Measurements from ENCODE around the gene PRICKLE2.

PRICKLE2 gene

GRCh38 chr3:64176461-64176996, 48.7 kb downstream of the PRICKLE2 start:
- H3K36me3 ChIP-seq (ENCODE audit: control insufficient read depth in 4 of 4, insufficient read depth in 4 of 4, low read length in 3 of 4) = no peaks in the 10 kb centered on the region
- H3K27ac ChIP-seq (ENCODE audit: insufficient read depth in 1 of 2, low read depth in 1 of 2, low read length in 2 of 2, poor library complexity in 1 of 2, severe bottlenecking in 2 of 2) = no peak overlapping the region
- CTCF ChIA-PET = no interaction called here
- 100% methylated on average over 1 of the region's 4 CpGs for WGBS (ENCODE audit: insufficient coverage)
- H3K27me3 ChIP-seq (replicated peaks in 2 of 5; ENCODE audit: control insufficient read depth in 4 of 5, insufficient read depth in 5 of 5, low read length in 4 of 5) = no peaks in the 10 kb centered on the region
- no peak overlapping the region for H3K4me3 ChIP-seq (ENCODE audit: control insufficient read depth in 1 of 7, extremely low read depth in 1 of 7, insufficient read depth in 4 of 7, low read depth in 2 of 7, low read length in 6 of 7)
- H3K4me1 ChIP-seq (ENCODE audit: control extremely low read depth in 1 of 4, control insufficient read depth in 4 of 4, insufficient read depth in 4 of 4, low read length in 3 of 4) = no peaks in the 10 kb centered on the region
- DNase-seq = no peak
- peaks cover 0 to 3% (median 0%) of the 10 kb centered on the region in 5 experiments for H3K9me3 ChIP-seq (ENCODE audit: control extremely low read depth in 1 of 5, control insufficient read depth in 4 of 5, insufficient read depth in 2 of 5, low read depth in 1 of 5, low read length in 4 of 5)
- POLR2A ChIA-PET = no interaction called here

- CTCF ChIA-PET = no interaction called here
- no peak overlapping the region for H3K27ac ChIP-seq (ENCODE audit: insufficient read depth in 1 of 2, low read depth in 1 of 2, low read length in 2 of 2, poor library complexity in 1 of 2, severe bottlenecking in 2 of 2)
- H3K9me3 ChIP-seq (ENCODE audit: control extremely low read depth in 1 of 5, control insufficient read depth in 4 of 5, insufficient read depth in 2 of 5, low read depth in 1 of 5, low read length in 4 of 5) = peaks cover 0 to 3% (median 0%) of the 10 kb centered on the region in 5 experiments
- no peak for DNase-seq
- POLR2A ChIA-PET = no interaction called here
- 94% methylated on average over 3 of the region's 6 CpGs for WGBS (ENCODE audit: insufficient coverage)
- H3K27me3 ChIP-seq (replicated peaks in 2 of 5; ENCODE audit: control insufficient read depth in 4 of 5, insufficient read depth in 5 of 5, low read length in 4 of 5) = no peaks in the 10 kb centered on the region
- H3K36me3 ChIP-seq (ENCODE audit: control insufficient read depth in 4 of 4, insufficient read depth in 4 of 4, low read length in 3 of 4) = no peaks in the 10 kb centered on the region
- no peaks in the 10 kb centered on the region for H3K4me1 ChIP-seq (ENCODE audit: control extremely low read depth in 1 of 4, control insufficient read depth in 4 of 4, insufficient read depth in 4 of 4, low read length in 3 of 4)
- no peak overlapping the region for H3K4me3 ChIP-seq (ENCODE audit: control insufficient read depth in 1 of 7, extremely low read depth in 1 of 7, insufficient read depth in 4 of 7, low read depth in 2 of 7, low read length in 6 of 7)
Measured at GRCh38 chr3:64174328-64174727, 50.9 kb downstream of the PRICKLE2 start.

- H3K4me1 ChIP-seq (ENCODE audit: control extremely low read depth in 1 of 4, control insufficient read depth in 4 of 4, insufficient read depth in 4 of 4, low read length in 3 of 4) = no peaks in the 10 kb centered on the region
- ChIA-PET CTCF (no interaction called here), POLR2A (no interaction called here)
- H3K4me3 ChIP-seq (ENCODE audit: control insufficient read depth in 1 of 7, extremely low read depth in 1 of 7, insufficient read depth in 4 of 7, low read depth in 2 of 7, low read length in 6 of 7) = no peak overlapping the region
- no peaks in the 10 kb centered on the region for H3K36me3 ChIP-seq (ENCODE audit: control insufficient read depth in 4 of 4, insufficient read depth in 4 of 4, low read length in 3 of 4)
- no peak for DNase-seq
- 97% methylated on average over 3 of the region's 5 CpGs for WGBS (ENCODE audit: insufficient coverage)
- no peaks in the 10 kb centered on the region for H3K27me3 ChIP-seq (replicated peaks in 2 of 5; ENCODE audit: control insufficient read depth in 4 of 5, insufficient read depth in 5 of 5, low read length in 4 of 5)
- H3K27ac ChIP-seq (ENCODE audit: insufficient read depth in 1 of 2, low read depth in 1 of 2, low read length in 2 of 2, poor library complexity in 1 of 2, severe bottlenecking in 2 of 2) = no peak overlapping the region
- H3K9me3 ChIP-seq (ENCODE audit: control extremely low read depth in 1 of 5, control insufficient read depth in 4 of 5, insufficient read depth in 2 of 5, low read depth in 1 of 5, low read length in 4 of 5) = peaks cover 0 to 3% (median 0%) of the 10 kb centered on the region in 5 experiments
Measured at GRCh38 chr3:64173563-64173962, 51.7 kb downstream of the PRICKLE2 start.

- H3K27me3 ChIP-seq (replicated peaks in 2 of 5; ENCODE audit: control insufficient read depth in 4 of 5, insufficient read depth in 5 of 5, low read length in 4 of 5) = no peaks in the 10 kb centered on the region
- H3K9me3 ChIP-seq (ENCODE audit: control extremely low read depth in 1 of 5, control insufficient read depth in 4 of 5, insufficient read depth in 2 of 5, low read depth in 1 of 5, low read length in 4 of 5) = no peaks in the 10 kb centered on the region
- H3K4me3 ChIP-seq (ENCODE audit: control insufficient read depth in 1 of 7, extremely low read depth in 1 of 7, insufficient read depth in 4 of 7, low read depth in 2 of 7, low read length in 6 of 7) = no peak overlapping the region
- POLR2A ChIA-PET = no interaction called here
- H3K4me1 ChIP-seq (ENCODE audit: control extremely low read depth in 1 of 4, control insufficient read depth in 4 of 4, insufficient read depth in 4 of 4, low read length in 3 of 4) = no peaks in the 10 kb centered on the region
- H3K36me3 ChIP-seq (ENCODE audit: control insufficient read depth in 4 of 4, insufficient read depth in 4 of 4, low read length in 3 of 4) = no peaks in the 10 kb centered on the region
- CTCF ChIA-PET = no interaction called here
- H3K27ac ChIP-seq (ENCODE audit: insufficient read depth in 1 of 2, low read depth in 1 of 2, low read length in 2 of 2, poor library complexity in 1 of 2, severe bottlenecking in 2 of 2) = no peak overlapping the region
- DNase-seq = no peak
- WGBS (ENCODE audit: insufficient coverage) = 96% methylated on average over 4 of the region's 5 CpGs
Measured at GRCh38 chr3:64170270-64170669, 55.0 kb downstream of the PRICKLE2 start.

GRCh38 chr3:64167868-64168267, 57.4 kb downstream of the PRICKLE2 start:
- WGBS (ENCODE audit: insufficient coverage) = no CpG with 5 or more reads among the region's 1 CpG
- no peak overlapping the region for H3K27ac ChIP-seq (ENCODE audit: insufficient read depth in 1 of 2, low read depth in 1 of 2, low read length in 2 of 2, poor library complexity in 1 of 2, severe bottlenecking in 2 of 2)
- H3K4me1 ChIP-seq (ENCODE audit: control extremely low read depth in 1 of 4, control insufficient read depth in 4 of 4, insufficient read depth in 4 of 4, low read length in 3 of 4) = no peaks in the 10 kb centered on the region
- H3K27me3 ChIP-seq (replicated peaks in 2 of 5; ENCODE audit: control insufficient read depth in 4 of 5, insufficient read depth in 5 of 5, low read length in 4 of 5) = no peaks in the 10 kb centered on the region
- no peak overlapping the region for H3K4me3 ChIP-seq (ENCODE audit: control insufficient read depth in 1 of 7, extremely low read depth in 1 of 7, insufficient read depth in 4 of 7, low read depth in 2 of 7, low read length in 6 of 7)
- no peaks in the 10 kb centered on the region for H3K36me3 ChIP-seq (ENCODE audit: control insufficient read depth in 4 of 4, insufficient read depth in 4 of 4, low read length in 3 of 4)
- ChIA-PET POLR2A (no interaction called here), CTCF (no interaction called here)
- no peaks in the 10 kb centered on the region for H3K9me3 ChIP-seq (ENCODE audit: control extremely low read depth in 1 of 5, control insufficient read depth in 4 of 5, insufficient read depth in 2 of 5, low read depth in 1 of 5, low read length in 4 of 5)
- DNase-seq = no peak

- H3K9me3 ChIP-seq (ENCODE audit: control extremely low read depth in 1 of 5, control insufficient read depth in 4 of 5, insufficient read depth in 2 of 5, low read depth in 1 of 5, low read length in 4 of 5) = no peaks in the 10 kb centered on the region
- H3K36me3 ChIP-seq (ENCODE audit: control insufficient read depth in 4 of 4, insufficient read depth in 4 of 4, low read length in 3 of 4) = no peaks in the 10 kb centered on the region
- no peak overlapping the region for H3K4me3 ChIP-seq (ENCODE audit: control insufficient read depth in 1 of 7, extremely low read depth in 1 of 7, insufficient read depth in 4 of 7, low read depth in 2 of 7, low read length in 6 of 7)
- DNase-seq = no peak
- ChIA-PET POLR2A (no interaction called here), CTCF (no interaction called here)
- 84% methylated on average over 4 of the region's 4 CpGs for WGBS (ENCODE audit: insufficient coverage)
- no peak overlapping the region for H3K27ac ChIP-seq (ENCODE audit: insufficient read depth in 1 of 2, low read depth in 1 of 2, low read length in 2 of 2, poor library complexity in 1 of 2, severe bottlenecking in 2 of 2)
- H3K4me1 ChIP-seq (ENCODE audit: control extremely low read depth in 1 of 4, control insufficient read depth in 4 of 4, insufficient read depth in 4 of 4, low read length in 3 of 4) = no peaks in the 10 kb centered on the region
- no peaks in the 10 kb centered on the region for H3K27me3 ChIP-seq (replicated peaks in 2 of 5; ENCODE audit: control insufficient read depth in 4 of 5, insufficient read depth in 5 of 5, low read length in 4 of 5)
Measured at GRCh38 chr3:64167351-64167750, 57.9 kb downstream of the PRICKLE2 start.

- no peaks in the 10 kb centered on the region for H3K36me3 ChIP-seq (ENCODE audit: control insufficient read depth in 4 of 4, insufficient read depth in 4 of 4, low read length in 3 of 4)
- no peaks in the 10 kb centered on the region for H3K4me1 ChIP-seq (ENCODE audit: control extremely low read depth in 1 of 4, control insufficient read depth in 4 of 4, insufficient read depth in 4 of 4, low read length in 3 of 4)
- ChIA-PET POLR2A (no interaction called here), CTCF (no interaction called here)
- H3K4me3 ChIP-seq (ENCODE audit: control insufficient read depth in 1 of 7, extremely low read depth in 1 of 7, insufficient read depth in 4 of 7, low read depth in 2 of 7, low read length in 6 of 7) = no peak overlapping the region
- DNase-seq = no peak
- WGBS (ENCODE audit: insufficient coverage) = 92% methylated on average over 3 of the region's 4 CpGs
- no peaks in the 10 kb centered on the region for H3K9me3 ChIP-seq (ENCODE audit: control extremely low read depth in 1 of 5, control insufficient read depth in 4 of 5, insufficient read depth in 2 of 5, low read depth in 1 of 5, low read length in 4 of 5)
- H3K27me3 ChIP-seq (replicated peaks in 2 of 5; ENCODE audit: control insufficient read depth in 4 of 5, insufficient read depth in 5 of 5, low read length in 4 of 5) = peaks cover 0 to 1% (median 0%) of the 10 kb centered on the region in 5 experiments
- H3K27ac ChIP-seq (ENCODE audit: insufficient read depth in 1 of 2, low read depth in 1 of 2, low read length in 2 of 2, poor library complexity in 1 of 2, severe bottlenecking in 2 of 2) = no peak overlapping the region
Measured at GRCh38 chr3:64166584-64167162, 58.6 kb downstream of the PRICKLE2 start.

All from common myeloid progenitor, CD34-positive (primary cell).